ENCODE results near the gene DEDD. TPM values are rescaled to one million over a fixed set of nuclear protein-coding genes. Genes with fewer than 3 reads are reported as not detected.

Gene DEDD
- total RNA-seq, 2 experiments from 2014 or later = 38.2 to 40.0 TPM

- POLR2A ChIA-PET = interaction anchor here (1.1 to 1.6 kb wide), 7 partner anchors 15 to 115 kb away, joined by 3 to 5 read pairs (median 4); partner anchors contain the start of genes DEDD, TOMM40L and USF1
- Mint-ChIP-seq H3K4me1 (peaks cover 67% of the 10 kb centered on the region), H3K9me3 (no peaks in the 10 kb centered on the region), H3K4me3 (no peak overlapping the region), H3K27ac (no peak overlapping the region), H3K27me3 (no peaks in the 10 kb centered on the region), H3K36me3 (ENCODE audit: low read depth) (peaks cover 58% of the 10 kb centered on the region)
- CTCF ChIA-PET = interaction anchor here (0.8 to 1.0 kb wide), 2 partner anchors 19 to 144 kb away, joined by 3 read pairs; no protein-coding TSS in a partner anchor
- no peak for DNase-seq
Measured at GRCh38 chr1:161161652-161162051, 29.2 kb upstream of the DEDD start.

- no peak for DNase-seq
- H3K36me3 Mint-ChIP-seq (ENCODE audit: low read depth) = peaks cover 61% of the 10 kb centered on the region
- POLR2A ChIA-PET = interaction anchor here (1.1 to 1.6 kb wide), 3 partner anchors 16 to 114 kb away, joined by 3 to 5 read pairs (median 4); partner anchors contain the start of gene USF1
- no peaks in the 10 kb centered on the region for H3K9me3 Mint-ChIP-seq
- H3K4me1 Mint-ChIP-seq = peaks cover 68% of the 10 kb centered on the region
- CTCF ChIA-PET = no interaction called here
- no peaks in the 10 kb centered on the region for H3K27me3 Mint-ChIP-seq
- H3K4me3 Mint-ChIP-seq = peak overlapping the region; percentile 92
- peak overlapping the region; percentile 66 for H3K27ac Mint-ChIP-seq
Measured at GRCh38 chr1:161160671-161161145, 28.2 kb upstream of the DEDD start.

GRCh38 chr1:161159913-161160243, 27.4 kb upstream of the DEDD start:
- Mint-ChIP-seq H3K4me3 (peak overlapping the region; percentile 92), H3K27me3 (no peaks in the 10 kb centered on the region), H3K27ac (peak overlapping the region; percentile 66), H3K9me3 (no peaks in the 10 kb centered on the region), H3K36me3 (ENCODE audit: low read depth) (peaks cover 65% of the 10 kb centered on the region), H3K4me1 (peaks cover 69% of the 10 kb centered on the region)
- CTCF ChIA-PET = no interaction called here
- DNase-seq = no peak
- POLR2A ChIA-PET = interaction anchor here (1.3 kb wide), 1 partner anchor 22 kb away, joined by 4 read pairs; no protein-coding TSS in a partner anchor

- POLR2A ChIA-PET = interaction anchor here (1.1 to 2.0 kb wide), 3 partner anchors 18 to 43 kb away, joined by 3 to 9 read pairs (median 4); partner anchors contain the start of genes B4GALT3 and NDUFS2
- Mint-ChIP-seq H3K27ac (peak within 1 kb of the TSS; percentile 87), H3K4me3 (peak within 1 kb of the TSS; percentile 92), H3K4me1 (peaks cover 69% of the 10 kb centered on the region), H3K36me3 (ENCODE audit: low read depth) (peaks cover 64% of the 10 kb centered on the region), H3K9me3 (no peaks in the 10 kb centered on the region), H3K27me3 (no peaks in the 10 kb centered on the region)
- CTCF ChIA-PET = interaction anchor here (1.0 to 1.8 kb wide), 3 partner anchors 8 to 42 kb away, joined by 3 to 5 read pairs (median 3); partner anchors contain the start of genes NIT1 and PFDN2
- peak; percentile 93 for DNase-seq
Measured at GRCh38 chr1:161159087-161159912, 26.8 kb upstream of the DEDD start, which contains the start of gene USP21. TSS of gene USP21 (plus strand) at chr1:161159500. CDS start at chr1:161160641, 1,141 bp downstream.

GRCh38 chr1:161158316-161159010, 26.0 kb upstream of the DEDD start:
- Mint-ChIP-seq H3K4me3 (peak overlapping the region; percentile 92), H3K9me3 (no peaks in the 10 kb centered on the region), H3K27ac (peak overlapping the region; percentile 87), H3K36me3 (ENCODE audit: low read depth) (peaks cover 58% of the 10 kb centered on the region), H3K27me3 (no peaks in the 10 kb centered on the region), H3K4me1 (peaks cover 68% of the 10 kb centered on the region)
- DNase-seq = no peak
- ChIA-PET CTCF (interaction anchor here (0.8 to 1.8 kb wide), 8 partner anchors 9 to 224 kb away, joined by 3 to 5 read pairs (median 3); partner anchors contain the start of genes DEDD, NIT1, PFDN2 and TOMM40L), POLR2A (interaction anchor here (1.1 to 2.0 kb wide), 4 partner anchors 8 to 44 kb away, joined by 3 to 16 read pairs (median 6); partner anchors contain the start of genes B4GALT3, NDUFS2 and PPOX)

- Mint-ChIP-seq H3K27me3 (no peaks in the 10 kb centered on the region), H3K27ac (peak overlapping the region; percentile 12), H3K4me3 (no peak overlapping the region), H3K36me3 (ENCODE audit: low read depth) (peaks cover 52% of the 10 kb centered on the region), H3K9me3 (no peaks in the 10 kb centered on the region), H3K4me1 (peaks cover 63% of the 10 kb centered on the region)
- DNase-seq = no peak
- ChIA-PET CTCF (interaction anchor here (0.8 to 2.1 kb wide), 9 partner anchors 8 to 224 kb away, joined by 3 to 15 read pairs (median 3); partner anchors contain the start of genes DEDD, NIT1, PFDN2 and PPOX), POLR2A (interaction anchor here (1.0 to 2.0 kb wide), 3 partner anchors 9 to 44 kb away, joined by 4 to 16 read pairs (median 9); partner anchors contain the start of genes B4GALT3, NDUFS2 and PPOX)
Measured at GRCh38 chr1:161157867-161158266, 25.4 kb upstream of the DEDD start.

- Mint-ChIP-seq H3K27me3 (no peaks in the 10 kb centered on the region), H3K36me3 (ENCODE audit: low read depth) (peaks cover 33% of the 10 kb centered on the region), H3K4me3 (peak within 1 kb of the TSS; percentile 92), H3K27ac (peak within 1 kb of the TSS; percentile 98), H3K9me3 (no peaks in the 10 kb centered on the region), H3K4me1 (peaks cover 30% of the 10 kb centered on the region)
- POLR2A ChIA-PET = interaction anchor here (0.6 to 4.1 kb wide), 18 partner anchors 13 to 317 kb away, joined by 3 to 63 read pairs (median 8); partner anchors contain the start of genes ARHGAP30, B4GALT3, DEDD and NDUFS2
- DNase-seq = peak; percentile 85
- CTCF ChIA-PET = interaction anchor here (0.6 to 3.9 kb wide), 13 partner anchors 11 to 152 kb away, joined by 3 to 36 read pairs (median 3); partner anchors contain the start of genes ARHGAP30, DEDD, F11R and PPOX
Measured at GRCh38 chr1:161153682-161154337, 21.3 kb upstream of the DEDD start, which contains the start of gene UFC1. TSS of gene UFC1 (plus strand) at chr1:161153978. CDS start at chr1:161153998, 20 bp downstream.

DNA sequence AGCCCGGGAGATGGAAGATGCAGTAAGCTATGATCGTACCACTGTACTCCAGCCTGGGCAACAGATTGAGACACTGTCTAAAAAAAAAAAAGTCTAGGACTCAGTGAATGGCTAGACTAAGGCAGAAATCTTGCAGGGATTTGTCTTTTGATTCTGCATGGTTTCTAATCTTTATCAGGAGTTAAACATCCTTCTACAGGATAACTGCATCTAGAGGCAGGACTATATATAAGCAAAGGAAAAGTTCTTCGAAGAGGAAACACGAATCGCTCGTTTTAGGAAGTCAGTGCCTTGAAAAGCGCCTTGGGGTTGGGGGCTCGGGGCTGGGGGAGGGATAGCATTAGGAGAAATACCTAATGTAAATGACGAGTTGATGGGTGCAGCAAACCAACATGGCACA, 20.7 kb upstream of the DEDD start:
- ChIA-PET CTCF (interaction anchor here (0.7 to 3.9 kb wide), 12 partner anchors 10 to 161 kb away, joined by 3 to 36 read pairs (median 3); partner anchors contain the start of genes ARHGAP30, DEDD, F11R and PPOX), POLR2A (interaction anchor here (0.9 to 4.1 kb wide), 17 partner anchors 12 to 316 kb away, joined by 3 to 63 read pairs (median 9); partner anchors contain the start of genes ARHGAP30, B4GALT3, DEDD and NDUFS2)

DNA sequence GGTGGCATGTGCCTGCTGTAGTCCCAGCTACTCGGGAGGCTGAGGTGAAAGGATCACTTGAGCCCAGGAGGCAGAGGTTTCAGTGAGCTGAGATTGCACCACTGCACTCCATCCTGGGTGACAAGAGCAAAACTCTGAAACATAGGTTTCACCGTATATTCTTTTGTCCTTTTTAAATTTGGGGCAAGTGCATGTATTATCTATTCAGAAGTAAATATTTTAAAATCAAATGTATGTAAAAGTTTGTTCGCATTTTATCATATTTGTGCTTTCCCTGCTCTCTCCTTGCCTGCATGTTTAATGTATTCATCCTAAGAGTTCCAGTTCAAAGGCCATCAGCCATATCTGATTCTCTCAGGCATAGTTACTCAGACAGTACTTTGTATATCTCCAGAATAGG, 13.4 kb upstream of the DEDD start:
- no peak for DNase-seq
- POLR2A ChIA-PET = no interaction called here
- Mint-ChIP-seq H3K9me3 (no peaks in the 10 kb centered on the region), H3K27me3 (no peaks in the 10 kb centered on the region), H3K4me1 (no peaks in the 10 kb centered on the region), H3K27ac (no peak overlapping the region), H3K4me3 (no peak overlapping the region), H3K36me3 (ENCODE audit: low read depth) (no peaks in the 10 kb centered on the region)
- CTCF ChIA-PET = interaction anchor here (1.1 kb wide), 1 partner anchor 10 kb away, joined by 3 read pairs; no protein-coding TSS in a partner anchor

More for the DNA sequence above, 20.7 kb upstream of the DEDD start:
- no peak for DNase-seq
- Mint-ChIP-seq H3K27ac (peak overlapping the region; percentile 98), H3K9me3 (no peaks in the 10 kb centered on the region), H3K4me1 (peaks cover 23% of the 10 kb centered on the region), H3K4me3 (peak overlapping the region; percentile 92), H3K27me3 (no peaks in the 10 kb centered on the region), H3K36me3 (ENCODE audit: low read depth) (peaks cover 27% of the 10 kb centered on the region)

DNA sequence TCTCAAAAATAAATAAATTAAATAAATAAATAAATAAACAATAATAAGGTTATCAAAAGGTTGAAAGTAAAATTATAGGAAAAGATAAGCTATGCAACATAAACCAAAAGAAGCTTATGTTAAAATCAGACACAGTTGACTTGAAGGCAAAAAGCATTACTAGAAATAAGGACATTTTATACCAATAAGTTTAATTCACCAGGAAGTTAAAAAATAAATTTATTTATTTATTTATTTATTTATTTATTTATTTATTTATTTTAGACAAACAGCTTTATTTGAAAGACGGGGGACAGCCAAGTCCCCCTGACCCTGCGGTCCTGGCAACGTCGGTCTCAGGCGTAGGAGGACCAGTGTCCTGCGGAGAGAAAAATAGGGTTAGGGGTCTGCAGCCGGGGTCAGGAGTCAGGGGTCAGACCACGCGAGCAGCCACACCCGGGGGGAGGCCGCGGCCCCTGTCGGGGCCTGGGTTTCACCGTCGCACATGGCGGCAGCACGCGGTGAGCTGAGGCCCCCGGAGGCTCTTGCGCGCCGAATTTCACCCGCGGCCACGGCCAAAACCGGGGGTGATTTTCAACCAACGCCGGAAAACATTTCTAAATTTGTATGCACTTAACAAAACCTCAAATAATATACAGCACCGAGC, 8.4 kb upstream of the DEDD start:
- peaks cover 4% of the 10 kb centered on the region for H3K4me1 Mint-ChIP-seq
- no peaks in the 10 kb centered on the region for H3K9me3 Mint-ChIP-seq
- CTCF ChIA-PET = interaction anchor here (0.6 to 2.2 kb wide), 12 partner anchors 9 to 151 kb away, joined by 3 to 10 read pairs (median 4); partner anchors contain the start of genes ARHGAP30 and PPOX
- POLR2A ChIA-PET = interaction anchor here (1.1 to 3.1 kb wide), 4 partner anchors 8 to 95 kb away, joined by 3 to 11 read pairs (median 4); partner anchors contain the start of genes DEDD, PFDN2, UFC1 and USF1
- H3K4me3 Mint-ChIP-seq = no peak overlapping the region
- no peak for DNase-seq
- no peaks in the 10 kb centered on the region for H3K27me3 Mint-ChIP-seq
- peaks cover 2% of the 10 kb centered on the region for H3K36me3 Mint-ChIP-seq (ENCODE audit: low read depth)
- no peak overlapping the region for H3K27ac Mint-ChIP-seq

DNA sequence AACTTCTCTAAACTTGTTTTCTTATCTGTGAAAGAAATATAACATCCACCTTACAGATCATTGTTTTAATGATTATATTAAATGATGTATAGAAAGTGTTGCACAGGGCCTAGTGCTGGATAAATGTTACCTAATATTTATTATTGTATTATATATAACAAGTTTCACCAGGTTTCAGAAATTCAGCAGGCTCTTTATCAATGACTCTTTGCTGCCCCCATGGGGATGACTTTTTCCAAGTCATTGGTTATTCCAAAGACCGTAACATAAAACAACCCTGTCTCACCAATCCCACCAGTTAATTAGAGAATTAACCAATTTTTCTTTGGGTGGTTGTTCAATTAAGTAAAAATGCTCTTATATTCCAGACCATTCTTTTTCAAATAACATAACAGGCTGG, 7.3 kb upstream of the DEDD start:
- Mint-ChIP-seq H3K4me1 (peaks cover 9% of the 10 kb centered on the region), H3K27me3 (no peaks in the 10 kb centered on the region), H3K36me3 (ENCODE audit: low read depth) (peaks cover 8% of the 10 kb centered on the region), H3K27ac (no peak overlapping the region), H3K4me3 (no peak overlapping the region), H3K9me3 (no peaks in the 10 kb centered on the region)
- ChIA-PET CTCF (interaction anchor here (0.9 to 2.1 kb wide), 3 partner anchors 8 to 142 kb away, joined by 3 to 6 read pairs (median 6); no protein-coding TSS in a partner anchor), POLR2A (interaction anchor here (1.3 to 2.3 kb wide), 2 partner anchors 14 to 23 kb away, joined by 3 to 9 read pairs; partner anchors contain the start of gene UFC1)
- peak; percentile 44 for DNase-seq
